HUES6 (cell line): ENCODE measurements around the gene TMEFF2.

Experiments
- H3K27ac ChIP-seq: 2 replicates; pipeline ENCODE4 v1.7.0; 2013; ENCODE audit warnings: low read depth, mild to moderate bottlenecking, low read length, inconsistent platforms
- H3K27me3 ChIP-seq: 2 replicates; pipeline ENCODE4 v1.6.1; 2013; ENCODE audit warnings: low read length; ENCODE audit not compliant: control insufficient read depth, insufficient read depth
- H3K36me3 ChIP-seq: 2 replicates; pipeline ENCODE4 v1.6.1; 2013; ENCODE audit warnings: low read length; ENCODE audit not compliant: control insufficient read depth, insufficient read depth
- H3K4me1 ChIP-seq: 2 replicates; pipeline ENCODE4 v1.6.1; 2013; ENCODE audit warnings: low read length; ENCODE audit not compliant: control insufficient read depth, insufficient read depth
- H3K4me3 ChIP-seq: 2 replicates; pipeline ENCODE4 v1.5.1; 2013; ENCODE audit warnings: low read depth, low read length
- H3K9ac ChIP-seq: one replicate; pipeline ENCODE4 v1.6.1; 2013; ENCODE audit warnings: mild to moderate bottlenecking, low read length
- H3K9me3 ChIP-seq: 2 replicates; pipeline ENCODE4 v1.6.1; 2013; ENCODE audit warnings: low read depth, low read length; ENCODE audit not compliant: control insufficient read depth, insufficient read depth

TMEFF2 gene

GRCh38 chr2:192166946-192167345 is 27.8 kb downstream of the TMEFF2 start:
- H3K9ac ChIP-seq, result no peak overlapping the region
- no peaks in the 10 kb centered on the region for H3K36me3 ChIP-seq
- no peaks in the 10 kb centered on the region for H3K9me3 ChIP-seq
- H3K27ac ChIP-seq, result no peak overlapping the region
- no peak overlapping the region for H3K4me3 ChIP-seq
- no peaks in the 10 kb centered on the region for H3K27me3 ChIP-seq
- H3K4me1 ChIP-seq, result no peaks in the 10 kb centered on the region

- Histone ChIP-seq H3K9me3 (no peaks in the 10 kb centered on the region), H3K4me1 (no peaks in the 10 kb centered on the region), H3K4me3 (no peak overlapping the region), H3K36me3 (no peaks in the 10 kb centered on the region), H3K27me3 (no peaks in the 10 kb centered on the region), H3K27ac (no peak overlapping the region), H3K9ac (no peak overlapping the region)
Measured at GRCh38 chr2:192165842-192166241, 28.9 kb downstream of the TMEFF2 start.

- Histone ChIP-seq H3K36me3 (no peaks in the 10 kb centered on the region), H3K9ac (no peak overlapping the region), H3K4me3 (no peak overlapping the region), H3K4me1 (no peaks in the 10 kb centered on the region), H3K9me3 (no peaks in the 10 kb centered on the region), H3K27me3 (no peaks in the 10 kb centered on the region), H3K27ac (no peak overlapping the region)
Measured at GRCh38 chr2:192162392-192163042, 32.2 kb downstream of the TMEFF2 start.

- Histone ChIP-seq H3K9ac (no peak overlapping the region), H3K4me1 (no peaks in the 10 kb centered on the region), H3K36me3 (no peaks in the 10 kb centered on the region), H3K4me3 (no peak overlapping the region), H3K9me3 (no peaks in the 10 kb centered on the region), H3K27ac (no peak overlapping the region), H3K27me3 (no peaks in the 10 kb centered on the region)
Measured at GRCh38 chr2:192161656-192162290, 33.0 kb downstream of the TMEFF2 start.

GRCh38 chr2:192159736-192160135 is 35.0 kb downstream of the TMEFF2 start:
- H3K27me3 ChIP-seq, result no peaks in the 10 kb centered on the region
- H3K9me3 ChIP-seq, result no peaks in the 10 kb centered on the region
- no peaks in the 10 kb centered on the region for H3K36me3 ChIP-seq
- no peaks in the 10 kb centered on the region for H3K4me1 ChIP-seq
- H3K27ac ChIP-seq, result no peak overlapping the region
- no peak overlapping the region for H3K9ac ChIP-seq
- no peak overlapping the region for H3K4me3 ChIP-seq

- Histone ChIP-seq H3K9me3 (no peaks in the 10 kb centered on the region), H3K4me1 (no peaks in the 10 kb centered on the region), H3K4me3 (no peak overlapping the region), H3K27me3 (no peaks in the 10 kb centered on the region), H3K9ac (no peak overlapping the region), H3K36me3 (no peaks in the 10 kb centered on the region), H3K27ac (no peak overlapping the region)
Measured at GRCh38 chr2:192159208-192159607, 35.5 kb downstream of the TMEFF2 start.

- Histone ChIP-seq H3K27ac (no peak overlapping the region), H3K4me3 (no peak overlapping the region), H3K36me3 (no peaks in the 10 kb centered on the region), H3K9me3 (no peaks in the 10 kb centered on the region), H3K9ac (no peak overlapping the region), H3K27me3 (no peaks in the 10 kb centered on the region), H3K4me1 (no peaks in the 10 kb centered on the region)
Measured at GRCh38 chr2:192157776-192158175, 37.0 kb downstream of the TMEFF2 start.

- no peaks in the 10 kb centered on the region for H3K4me1 ChIP-seq
- H3K9me3 ChIP-seq, result no peaks in the 10 kb centered on the region
- H3K36me3 ChIP-seq, result no peaks in the 10 kb centered on the region
- no peak overlapping the region for H3K27ac ChIP-seq
- H3K27me3 ChIP-seq, result no peaks in the 10 kb centered on the region
- H3K4me3 ChIP-seq, result no peak overlapping the region
- H3K9ac ChIP-seq, result no peak overlapping the region
Measured at GRCh38 chr2:192155511-192156118, 39.1 kb downstream of the TMEFF2 start.

- Histone ChIP-seq H3K4me3 (no peak overlapping the region), H3K27ac (no peak overlapping the region), H3K27me3 (no peaks in the 10 kb centered on the region)
Measured at GRCh38 chr2:192153561-192153960, 41.2 kb downstream of the TMEFF2 start.

GRCh38 chr2:192151853-192152252 is 42.9 kb downstream of the TMEFF2 start:
- Histone ChIP-seq H3K4me1 (no peaks in the 10 kb centered on the region; the same call in 1 of the 2 replicates), H3K27me3 (no peaks in the 10 kb centered on the region), H3K27ac (no peak overlapping the region), H3K9ac (no peak overlapping the region), H3K4me3 (no peak overlapping the region), H3K36me3 (no peaks in the 10 kb centered on the region), H3K9me3 (no peaks in the 10 kb centered on the region)

More at GRCh38 chr2:192153561-192153960, 41.2 kb downstream of the TMEFF2 start:
- no peaks in the 10 kb centered on the region for H3K4me1 ChIP-seq
- no peak overlapping the region for H3K9ac ChIP-seq
- no peaks in the 10 kb centered on the region for H3K36me3 ChIP-seq
- H3K9me3 ChIP-seq, result no peaks in the 10 kb centered on the region

- H3K9me3 ChIP-seq, result no peaks in the 10 kb centered on the region
Measured at GRCh38 chr2:192150166-192150565, 44.6 kb downstream of the TMEFF2 start.

More at GRCh38 chr2:192150166-192150565, 44.6 kb downstream of the TMEFF2 start:
- no peak overlapping the region for H3K9ac ChIP-seq
- no peak overlapping the region for H3K27ac ChIP-seq
- H3K36me3 ChIP-seq, result no peaks in the 10 kb centered on the region
- no peak overlapping the region for H3K4me3 ChIP-seq
- no peaks in the 10 kb centered on the region for H3K27me3 ChIP-seq
- peaks cover 3% of the 10 kb centered on the region; the same call in 1 of the 2 replicates for H3K4me1 ChIP-seq
